Measurements from ENCODE around the gene NFKBIB. TPM values are rescaled to one million over a fixed set of nuclear protein-coding genes. Genes with fewer than 3 reads are reported as not detected.

Gene NFKBIB
- total and polyA plus RNA-seq, 9 donors, result 8.3 to 11.6 (median 11.0) TPM

DNA sequence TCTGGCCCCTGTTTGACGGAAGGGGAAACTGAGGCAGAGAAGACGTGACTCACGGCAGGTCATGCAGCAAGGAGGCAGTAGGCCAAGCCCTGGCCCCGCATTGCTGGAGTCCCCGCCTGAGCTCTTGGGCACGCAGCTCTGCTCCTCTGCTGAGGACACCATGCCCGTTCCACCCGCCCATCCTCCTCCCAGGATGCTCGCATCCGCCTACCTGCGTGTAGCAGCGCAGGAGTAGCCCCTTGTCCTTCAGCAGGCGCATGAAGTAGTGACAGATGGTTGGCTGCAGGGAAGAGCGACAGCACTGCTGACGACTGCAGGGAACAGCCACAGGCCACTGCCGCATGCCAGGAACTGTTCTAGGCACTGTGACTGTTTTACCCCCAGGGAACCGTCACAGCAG, 10.9 kb upstream of the NFKBIB start:
- Histone ChIP-seq H3K4me3 (ENCODE audit: low read length) (no peak overlapping the region), H3K27ac (ENCODE audit: low read length) (no peak overlapping the region), H3K9me3 (replicated peaks; ENCODE audit: control insufficient read depth, low read depth, low read length) (no peaks in the 10 kb centered on the region), H3K36me3 (ENCODE audit: control insufficient read depth, insufficient read depth, low read length) (peaks cover 59% of the 10 kb centered on the region), H3K27me3 (ENCODE audit: control insufficient read depth, insufficient read depth, low read length) (no peaks in the 10 kb centered on the region), H3K4me1 (ENCODE audit: control insufficient read depth, insufficient read depth, low read length) (peaks cover 60% of the 10 kb centered on the region)
- 87% methylated on average over 12 of the region's 17 CpGs for WGBS (ENCODE audit: insufficient coverage)
- DNase-seq, result no peak

DNA sequence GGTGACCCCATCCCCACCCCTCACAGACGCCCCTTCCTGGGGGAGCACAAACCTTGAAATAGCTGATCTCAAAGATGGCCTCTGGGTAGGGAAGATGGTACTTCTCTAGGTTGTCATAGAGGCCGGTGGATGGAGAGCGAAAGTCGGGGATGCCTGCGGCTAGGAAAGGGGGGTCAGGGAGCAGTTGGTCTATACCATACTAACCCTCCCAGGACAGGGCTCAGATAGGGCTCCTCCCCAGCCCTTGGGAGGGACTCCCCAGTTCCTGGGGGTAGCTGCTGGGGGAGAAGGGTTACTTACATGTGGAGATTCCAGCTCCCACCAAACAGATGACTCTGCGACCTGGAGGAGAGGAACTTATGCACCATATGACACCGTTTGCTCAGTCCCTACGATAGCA, 10.0 kb upstream of the NFKBIB start:
- Histone ChIP-seq H3K27me3 (ENCODE audit: control insufficient read depth, insufficient read depth, low read length) (no peaks in the 10 kb centered on the region), H3K4me3 (ENCODE audit: low read length) (no peak overlapping the region), H3K9me3 (replicated peaks; ENCODE audit: control insufficient read depth, low read depth, low read length) (no peaks in the 10 kb centered on the region), H3K27ac (ENCODE audit: low read length) (no peak overlapping the region), H3K36me3 (ENCODE audit: control insufficient read depth, insufficient read depth, low read length) (peaks cover 58% of the 10 kb centered on the region), H3K4me1 (ENCODE audit: control insufficient read depth, insufficient read depth, low read length) (peaks cover 64% of the 10 kb centered on the region)
- no CpG with 5 or more reads among the region's 8 CpGs for WGBS (ENCODE audit: insufficient coverage)
- DNase-seq, result no peak

DNA sequence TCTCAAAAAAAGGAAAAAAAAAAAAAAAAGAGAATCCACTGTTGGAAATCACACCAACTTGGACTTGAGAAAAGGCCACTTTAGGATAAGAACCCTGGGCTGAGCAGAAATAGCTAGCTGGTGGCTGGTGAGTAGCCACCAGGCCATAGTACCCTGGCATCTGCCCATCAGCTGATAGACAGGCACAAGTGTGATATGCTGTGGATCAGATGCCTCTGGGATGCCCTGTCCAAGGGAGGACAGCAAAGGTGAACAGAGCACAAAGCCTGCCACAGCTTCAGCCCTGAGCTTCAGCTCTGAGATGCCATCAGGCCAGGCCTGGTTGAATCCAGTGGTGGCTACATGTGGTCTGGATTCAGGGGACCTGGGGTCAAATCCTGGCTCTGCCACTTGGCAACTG, 9.1 kb upstream of the NFKBIB start:
- no peaks in the 10 kb centered on the region for H3K9me3 ChIP-seq (replicated peaks; ENCODE audit: control insufficient read depth, low read depth, low read length)
- DNase-seq, result peak; percentile 80
- H3K36me3 ChIP-seq (ENCODE audit: control insufficient read depth, insufficient read depth, low read length), result peaks cover 60% of the 10 kb centered on the region
- H3K27me3 ChIP-seq (ENCODE audit: control insufficient read depth, insufficient read depth, low read length), result no peaks in the 10 kb centered on the region
- H3K4me3 ChIP-seq (ENCODE audit: low read length), result no peak overlapping the region
- peak overlapping the region; percentile 71 for H3K27ac ChIP-seq (ENCODE audit: low read length)
- peaks cover 60% of the 10 kb centered on the region for H3K4me1 ChIP-seq (ENCODE audit: control insufficient read depth, insufficient read depth, low read length)

DNA sequence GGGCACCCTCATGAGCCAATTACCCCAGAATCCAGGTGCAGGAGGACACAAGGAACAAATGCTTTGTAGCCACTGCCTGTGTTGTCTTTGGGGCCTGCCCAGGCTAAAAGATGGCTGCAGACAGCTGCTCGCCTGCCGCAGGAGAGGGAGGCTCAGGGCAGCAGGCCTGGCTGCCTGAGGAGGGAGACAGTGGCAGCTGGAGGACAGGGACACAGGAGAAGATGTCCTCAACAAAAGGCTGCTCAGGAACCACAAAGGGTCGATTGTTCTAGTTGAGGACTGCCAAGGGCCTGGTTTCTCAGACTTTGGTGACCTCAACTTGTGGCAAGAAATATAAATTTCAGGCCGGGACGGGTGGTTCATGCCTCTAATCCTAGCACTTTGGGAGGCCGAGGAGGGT, 8.0 kb upstream of the NFKBIB start:
- DNase-seq, result peak; percentile 62
- Histone ChIP-seq H3K27ac (ENCODE audit: low read length) (peak overlapping the region; percentile 69), H3K36me3 (ENCODE audit: control insufficient read depth, insufficient read depth, low read length) (peaks cover 61% of the 10 kb centered on the region), H3K4me1 (ENCODE audit: control insufficient read depth, insufficient read depth, low read length) (peaks cover 54% of the 10 kb centered on the region), H3K4me3 (ENCODE audit: low read length) (no peak overlapping the region), H3K9me3 (replicated peaks; ENCODE audit: control insufficient read depth, low read depth, low read length) (no peaks in the 10 kb centered on the region), H3K27me3 (ENCODE audit: control insufficient read depth, insufficient read depth, low read length) (no peaks in the 10 kb centered on the region)
- 78% methylated on average over 5 of the region's 6 CpGs for WGBS (ENCODE audit: insufficient coverage)

DNA sequence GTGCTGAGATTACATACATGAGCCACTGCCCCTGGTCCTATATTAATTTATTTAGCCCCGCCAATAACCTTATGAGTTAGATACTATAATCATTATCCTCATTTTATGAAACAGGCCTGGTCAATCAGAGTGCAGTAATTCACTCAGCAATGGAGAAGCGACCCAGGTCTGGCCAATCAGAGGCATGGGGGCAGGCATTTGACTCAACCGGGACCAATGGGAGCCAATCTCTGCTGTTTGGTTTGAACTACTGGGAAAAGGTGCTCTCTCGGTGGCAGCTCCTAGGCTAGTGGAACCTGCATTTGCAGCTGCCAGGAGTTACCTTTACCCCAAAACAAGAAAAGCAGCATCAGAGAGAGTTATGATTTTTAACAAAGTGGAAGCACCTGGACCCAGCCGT, 6.9 kb upstream of the NFKBIB start:
- peaks cover 53% of the 10 kb centered on the region for H3K36me3 ChIP-seq (ENCODE audit: control insufficient read depth, insufficient read depth, low read length)
- H3K4me1 ChIP-seq (ENCODE audit: control insufficient read depth, insufficient read depth, low read length), result peaks cover 57% of the 10 kb centered on the region
- no peaks in the 10 kb centered on the region for H3K27me3 ChIP-seq (ENCODE audit: control insufficient read depth, insufficient read depth, low read length)
- DNase-seq, result no peak
- H3K9me3 ChIP-seq (replicated peaks; ENCODE audit: control insufficient read depth, low read depth, low read length), result no peaks in the 10 kb centered on the region
- H3K27ac ChIP-seq (ENCODE audit: low read length), result peak overlapping the region; percentile 38
- 48% methylated on average over 2 of the region's 5 CpGs for WGBS (ENCODE audit: insufficient coverage)
- no peak overlapping the region for H3K4me3 ChIP-seq (ENCODE audit: low read length)

DNA sequence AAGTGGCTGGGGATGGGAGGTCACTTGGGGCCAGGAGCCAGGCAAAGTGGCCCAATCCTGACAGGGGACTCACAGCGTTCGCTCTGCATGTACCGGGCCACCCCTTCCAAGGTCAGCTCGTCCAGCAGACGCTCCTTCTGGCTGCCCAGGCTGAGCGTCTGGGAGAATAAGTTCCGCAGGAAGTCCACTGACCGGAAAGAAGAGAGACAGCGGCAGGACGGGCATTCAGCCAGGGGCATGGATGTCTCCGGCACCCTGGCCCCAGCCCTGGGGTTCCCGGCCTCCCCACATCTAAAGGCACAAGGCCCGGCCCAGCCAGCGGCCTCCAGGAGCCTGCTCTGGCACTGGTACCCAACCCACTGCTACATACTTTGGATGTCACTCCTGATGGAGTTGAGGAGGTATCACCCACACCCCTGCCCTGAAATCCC, 6.4 kb upstream of the NFKBIB start:
- Histone ChIP-seq H3K36me3 (ENCODE audit: control insufficient read depth, insufficient read depth, low read length) (peaks cover 52% of the 10 kb centered on the region), H3K9me3 (replicated peaks; ENCODE audit: control insufficient read depth, low read depth, low read length) (no peaks in the 10 kb centered on the region), H3K27ac (ENCODE audit: low read length) (peak overlapping the region; percentile 38), H3K4me1 (ENCODE audit: control insufficient read depth, insufficient read depth, low read length) (peaks cover 62% of the 10 kb centered on the region), H3K27me3 (ENCODE audit: control insufficient read depth, insufficient read depth, low read length) (no peaks in the 10 kb centered on the region), H3K4me3 (ENCODE audit: low read length) (no peak overlapping the region)
- WGBS (ENCODE audit: insufficient coverage), result 48% methylated on average over 11 of the region's 14 CpGs
- no peak for DNase-seq

DNA sequence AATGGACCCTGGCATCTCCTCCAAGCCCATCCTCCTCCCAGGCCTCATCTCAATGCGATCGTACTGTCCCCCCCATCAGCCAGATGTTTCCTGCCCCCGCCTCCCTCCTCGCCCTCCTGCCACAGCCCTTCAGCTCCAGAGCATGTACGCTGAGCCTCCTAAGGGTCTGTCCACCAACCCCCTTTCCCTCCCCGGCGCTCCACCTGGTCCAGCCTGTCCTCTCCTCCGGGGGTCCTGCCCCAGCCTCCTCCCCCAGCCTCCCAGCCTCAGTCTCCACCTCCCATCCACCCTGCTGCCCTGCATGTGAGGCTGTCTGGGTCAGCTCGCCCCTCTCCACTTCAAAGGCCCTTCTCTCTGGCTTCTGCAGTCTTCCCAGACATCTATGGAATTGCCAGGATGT, 4.8 kb upstream of the NFKBIB start:
- no peak overlapping the region for H3K27ac ChIP-seq (ENCODE audit: low read length)
- peaks cover 66% of the 10 kb centered on the region for H3K4me1 ChIP-seq (ENCODE audit: control insufficient read depth, insufficient read depth, low read length)
- H3K27me3 ChIP-seq (ENCODE audit: control insufficient read depth, insufficient read depth, low read length), result no peaks in the 10 kb centered on the region
- no peak for DNase-seq
- no peak overlapping the region for H3K4me3 ChIP-seq (ENCODE audit: low read length)
- H3K9me3 ChIP-seq (replicated peaks; ENCODE audit: control insufficient read depth, low read depth, low read length), result no peaks in the 10 kb centered on the region
- 47% methylated on average over 9 of the region's 9 CpGs for WGBS (ENCODE audit: insufficient coverage)
- H3K36me3 ChIP-seq (ENCODE audit: control insufficient read depth, insufficient read depth, low read length), result peaks cover 36% of the 10 kb centered on the region

DNA sequence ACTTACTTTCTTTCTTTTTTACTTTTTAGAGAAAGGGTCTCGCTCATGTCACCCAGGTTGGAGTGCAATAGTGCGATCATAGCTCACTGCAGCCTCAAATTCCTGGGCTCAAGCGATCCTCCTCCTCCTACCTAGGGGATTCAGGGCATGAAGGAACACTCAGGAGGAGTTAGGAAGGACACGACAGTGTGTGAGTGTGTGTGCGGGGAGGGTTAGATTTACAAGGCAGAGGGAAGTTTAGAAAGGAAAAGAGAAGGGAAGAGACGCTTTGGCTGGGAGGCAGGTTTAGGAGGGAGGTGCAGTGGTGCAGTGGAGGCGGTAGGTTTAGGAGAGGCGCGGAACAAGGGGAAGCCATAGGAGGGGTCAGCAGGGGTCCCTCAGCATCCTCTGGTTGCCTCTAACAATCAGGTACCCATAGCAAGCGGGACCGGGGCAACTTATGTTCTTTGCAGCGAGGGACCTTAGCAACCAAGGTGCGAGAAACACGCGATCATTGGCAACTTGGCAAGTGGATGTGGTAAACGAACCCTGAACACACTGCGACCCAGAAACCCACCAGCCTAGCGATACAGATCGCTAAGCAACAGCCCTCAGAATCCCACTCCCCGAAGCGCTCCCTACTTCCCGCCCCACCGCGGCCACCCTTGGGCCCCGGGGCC, 852 bp upstream of the NFKBIB start:
- peaks cover 11% of the 10 kb centered on the region for H3K36me3 ChIP-seq (ENCODE audit: control insufficient read depth, insufficient read depth, low read length)
- H3K4me1 ChIP-seq (ENCODE audit: control insufficient read depth, insufficient read depth, low read length), result peaks cover 39% of the 10 kb centered on the region
- H3K4me3 ChIP-seq (ENCODE audit: low read length), result peak overlapping the region; percentile 99
- WGBS (ENCODE audit: insufficient coverage), result under 1% methylated on average over 20 of the region's 25 CpGs
- no peaks in the 10 kb centered on the region for H3K9me3 ChIP-seq (replicated peaks; ENCODE audit: control insufficient read depth, low read depth, low read length)
- DNase-seq, result peak; percentile 52
- no peaks in the 10 kb centered on the region for H3K27me3 ChIP-seq (ENCODE audit: control insufficient read depth, insufficient read depth, low read length)
- peak overlapping the region; percentile 95 for H3K27ac ChIP-seq (ENCODE audit: low read length)

DNA sequence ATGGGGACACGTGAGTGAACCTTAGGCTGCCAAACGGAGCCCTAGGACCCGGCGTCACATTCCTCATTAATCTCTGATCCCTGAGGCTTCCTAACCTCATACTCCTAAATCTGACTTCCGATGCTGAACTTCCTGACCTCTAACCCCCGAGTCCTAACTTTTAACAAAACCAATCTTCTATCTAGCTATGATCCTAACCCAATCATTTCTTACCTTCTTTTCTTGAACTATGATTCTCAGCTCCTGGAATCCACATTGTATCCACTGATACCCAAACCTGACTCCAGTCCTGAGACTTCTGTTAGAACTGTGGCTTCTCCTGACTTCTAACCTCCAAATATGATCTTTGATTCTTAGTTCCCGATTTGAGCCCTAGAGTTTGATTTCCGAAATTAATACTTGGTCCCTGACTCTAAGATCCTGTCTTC, 447 bp downstream of the NFKBIB start:
- 0% methylated on average over 5 of the region's 8 CpGs for WGBS (ENCODE audit: insufficient coverage)
- Histone ChIP-seq H3K27me3 (ENCODE audit: control insufficient read depth, insufficient read depth, low read length) (no peaks in the 10 kb centered on the region), H3K36me3 (ENCODE audit: control insufficient read depth, insufficient read depth, low read length) (peaks cover 13% of the 10 kb centered on the region), H3K4me1 (ENCODE audit: control insufficient read depth, insufficient read depth, low read length) (peaks cover 29% of the 10 kb centered on the region), H3K9me3 (replicated peaks; ENCODE audit: control insufficient read depth, low read depth, low read length) (no peaks in the 10 kb centered on the region), H3K27ac (ENCODE audit: low read length) (peak overlapping the region; percentile 89), H3K4me3 (ENCODE audit: low read length) (peak overlapping the region; percentile 79)
- DNase-seq, result no peak

DNA sequence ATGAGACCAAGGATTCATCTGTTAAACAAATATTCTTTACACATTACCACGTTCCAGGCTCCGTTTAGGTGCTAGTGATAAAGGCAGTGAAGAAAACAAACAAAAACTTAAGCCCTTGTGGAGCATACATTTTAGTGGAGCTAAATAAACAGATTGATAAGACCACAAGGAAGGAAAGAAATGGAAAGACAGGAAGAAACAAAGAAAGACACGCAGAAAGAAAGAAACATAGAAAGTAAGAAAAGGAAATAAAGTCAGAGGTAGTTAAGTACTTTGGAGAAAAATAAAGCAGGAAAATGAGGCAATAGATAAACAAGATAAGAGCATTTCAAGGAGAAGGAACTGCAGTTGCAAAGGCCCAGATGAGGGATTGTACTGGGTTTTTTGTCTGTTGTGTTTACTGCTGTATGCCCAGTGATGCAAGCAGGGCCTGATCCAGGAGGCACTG, 998 bp downstream of the NFKBIB start:
- peak overlapping the region; percentile 89 for H3K27ac ChIP-seq (ENCODE audit: low read length)
- no peak overlapping the region for H3K4me3 ChIP-seq (ENCODE audit: low read length)

DNA sequence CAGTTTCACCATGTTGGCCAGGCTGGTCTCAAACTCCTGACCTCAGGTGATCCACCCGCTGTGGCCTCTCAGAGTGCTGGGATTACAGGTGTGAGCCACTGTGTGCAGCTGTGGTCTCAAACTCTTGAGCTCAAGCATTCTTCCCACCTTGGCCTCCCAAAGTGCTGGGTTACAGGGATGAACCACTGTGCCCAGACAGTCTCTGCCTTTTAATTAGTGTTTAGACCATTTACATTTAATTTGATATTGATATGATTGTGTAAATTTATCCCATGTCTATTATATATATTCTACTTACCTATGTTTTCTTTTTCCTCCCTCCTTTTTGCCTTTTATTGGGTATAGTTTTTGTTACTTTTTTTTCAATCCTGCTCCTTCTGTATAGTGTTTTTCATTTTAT, 1.9 kb downstream of the NFKBIB start:
- no peak overlapping the region for H3K4me3 ChIP-seq (ENCODE audit: low read length)
- 100% methylated on average over 1 of the region's 1 CpG for WGBS (ENCODE audit: insufficient coverage)
- DNase-seq, result no peak
- no peak overlapping the region for H3K27ac ChIP-seq (ENCODE audit: low read length)
- H3K9me3 ChIP-seq (replicated peaks; ENCODE audit: control insufficient read depth, low read depth, low read length), result no peaks in the 10 kb centered on the region
- H3K27me3 ChIP-seq (ENCODE audit: control insufficient read depth, insufficient read depth, low read length), result no peaks in the 10 kb centered on the region
- H3K4me1 ChIP-seq (ENCODE audit: control insufficient read depth, insufficient read depth, low read length), result peaks cover 27% of the 10 kb centered on the region
- peaks cover 21% of the 10 kb centered on the region for H3K36me3 ChIP-seq (ENCODE audit: control insufficient read depth, insufficient read depth, low read length)

More for the DNA sequence above, 998 bp downstream of the NFKBIB start:
- WGBS (ENCODE audit: insufficient coverage), result 80% methylated on average over 1 of the region's 3 CpGs
- Histone ChIP-seq H3K27me3 (ENCODE audit: control insufficient read depth, insufficient read depth, low read length) (no peaks in the 10 kb centered on the region), H3K9me3 (replicated peaks; ENCODE audit: control insufficient read depth, low read depth, low read length) (no peaks in the 10 kb centered on the region), H3K36me3 (ENCODE audit: control insufficient read depth, insufficient read depth, low read length) (peaks cover 16% of the 10 kb centered on the region), H3K4me1 (ENCODE audit: control insufficient read depth, insufficient read depth, low read length) (peaks cover 29% of the 10 kb centered on the region)
- DNase-seq, result no peak
